Left ventricle myocardium superior (tissue), 1 donor: Measurements from ENCODE around the gene PAK2. TPM values are rescaled to one million over a fixed set of nuclear protein-coding genes. Genes with fewer than 3 reads are reported as not detected.
"Not testable (repeated sequence)": the region's sequence is repeated elsewhere in the genome, so short reads cannot be mapped to it uniquely, and the experiment has no call there.

ENCODE experiments used
- ATAC-seq: fragments of 200-7000 bp; cut with Tn5 transposase; one replicate; pipeline ENCODE4 v1.9.1; 2020; ENCODE audit warnings: mild to moderate bottlenecking, moderate library complexity
- DNase-seq: peaks from one replicate; pipeline ENCODE4 v3.0.0-alpha.2; 2020
- intact Hi-C: fragments of 100-400 bp; cut with micrococcal nuclease; formaldehyde crosslinking; loops from one replicate; pipeline ENCODE4 v1.11.0; 2022
- total RNA-seq: library from RNA; stranded (reverse); fragmentation: NEBNext Ultra II Directional; extraction: Animal tissue kit (Norgen Biotek cat#: 25700); gene quantifications from one replicate; pipeline ENCODE4 v1.2.1, GENCODE V29; 2021
- donor health status: DM: no; HTN: yes; CAD: no; lungs with severe emphysema.

PAK2 gene
- total RNA-seq, 1 donor from 2014 or later, result 43.5 TPM

GRCh38 chr3:196726788-196727675, 12.6 kb upstream of the PAK2 start:
- ATAC-seq, result no peak
- no peak for DNase-seq
- intact Hi-C loops, result no loop called here

- intact Hi-C loops, result no loop called here
- no peak for DNase-seq
- no peak for ATAC-seq
These were observed 3.9 kb upstream of the PAK2 start for GRCh38 chr3:196735751-196736150.

GRCh38 chr3:196736670-196737374, 2.8 kb upstream of the PAK2 start:
- ATAC-seq, result no peak
- intact Hi-C loops, result no loop called here
- no peak for DNase-seq

GRCh38 chr3:196737655-196738054, 2.0 kb upstream of the PAK2 start:
- no peak for DNase-seq
- ATAC-seq, result no peak
- intact Hi-C loops, result no loop called here

GRCh38 chr3:196740481-196741248, 1.0 kb downstream of the PAK2 start:
- intact Hi-C loops, result no loop called here
- ATAC-seq, result peak; percentile 17

GRCh38 chr3:196741249-196741889, 1.7 kb downstream of the PAK2 start:
- DNase-seq (no peak), ATAC-seq (no peak)
- intact Hi-C loops, result no loop called here

More at GRCh38 chr3:196740481-196741248, 1.0 kb downstream of the PAK2 start:
- peak; percentile 38 for DNase-seq

- ATAC-seq, result not testable (repeated sequence)
These were observed 3.9 kb downstream of the PAK2 start for GRCh38 chr3:196743569-196743968.

GRCh38 chr3:196749125-196749524, 9.5 kb downstream of the PAK2 start:
- no peak for ATAC-seq
- intact Hi-C loops, result no loop called here
- DNase-seq, result no peak

More at GRCh38 chr3:196743569-196743968, 3.9 kb downstream of the PAK2 start:
- intact Hi-C loops, DNase-seq: not testable (repeated sequence)

- no peak for DNase-seq
- ATAC-seq, result no peak
- intact Hi-C loops, result no loop called here
These were observed 13.5 kb downstream of the PAK2 start for GRCh38 chr3:196753201-196753600.

GRCh38 chr3:196754091-196754981, 14.7 kb downstream of the PAK2 start:
- no peak for DNase-seq
- ATAC-seq, result no peak
- intact Hi-C loops, result no loop called here

- intact Hi-C loops, result no loop called here
- ATAC-seq (no peak), DNase-seq (no peak)
These were observed 17.1 kb downstream of the PAK2 start for GRCh38 chr3:196756732-196757131.

- DNase-seq (no peak), ATAC-seq (peak; percentile 47)
- intact Hi-C loops, result no loop called here
These were observed 18.5 kb downstream of the PAK2 start for GRCh38 chr3:196757876-196758739.

GRCh38 chr3:196763179-196763578, 23.5 kb downstream of the PAK2 start:
- no peak for DNase-seq
- intact Hi-C loops, result no loop called here
- ATAC-seq, result no peak

GRCh38 chr3:196765454-196765853, 25.8 kb downstream of the PAK2 start:
- ATAC-seq, result no peak

GRCh38 chr3:196771067-196771466, 31.4 kb downstream of the PAK2 start:
- ATAC-seq (no peak), DNase-seq (no peak)
- intact Hi-C loops, result no loop called here

More at GRCh38 chr3:196765454-196765853, 25.8 kb downstream of the PAK2 start:
- no peak for DNase-seq
- intact Hi-C loops, result no loop called here

- intact Hi-C loops, result no loop called here
- DNase-seq (no peak), ATAC-seq (no peak)
These were observed 32.4 kb downstream of the PAK2 start for GRCh38 chr3:196772102-196772501.

GRCh38 chr3:196772897-196773296, 33.2 kb downstream of the PAK2 start:
- intact Hi-C loops, result no loop called here
- ATAC-seq (no peak), DNase-seq (no peak)
